Coronary artery (tissue), 2 donors: ENCODE measurements around the gene STEAP4.
"Not testable (repeated sequence)": the region's sequence is repeated elsewhere in the genome, so short reads cannot be mapped to it uniquely, and the experiment has no call there.

Experiments
- DNase-seq: peaks from one replicate; pipeline ENCODE4 v3.0.0-alpha.2; 2017; ENCODE audit warnings: low spot score
- H3K27ac ChIP-seq, 2 donors: fragments of 200-600 bp; sonication (generic); one replicate each; pipeline ENCODE4 v1.5.1; 2016 to 2019
- H3K4me3 ChIP-seq: fragments of 200-600 bp; sonication (generic); 2 replicates; pipeline ENCODE4 v1.5.1; 2016; ENCODE audit warnings: mild to moderate bottlenecking, moderate library complexity
- TF ChIP-seq, protein P1 (sequence below): fragments of 200-600 bp; sonication (generic); IDR thresholded peaks from one replicate; pipeline ENCODE4 v1.5.1; 2019; ENCODE audit warnings: antibody characterized with exemption

The STEAP4 gene

DNA sequence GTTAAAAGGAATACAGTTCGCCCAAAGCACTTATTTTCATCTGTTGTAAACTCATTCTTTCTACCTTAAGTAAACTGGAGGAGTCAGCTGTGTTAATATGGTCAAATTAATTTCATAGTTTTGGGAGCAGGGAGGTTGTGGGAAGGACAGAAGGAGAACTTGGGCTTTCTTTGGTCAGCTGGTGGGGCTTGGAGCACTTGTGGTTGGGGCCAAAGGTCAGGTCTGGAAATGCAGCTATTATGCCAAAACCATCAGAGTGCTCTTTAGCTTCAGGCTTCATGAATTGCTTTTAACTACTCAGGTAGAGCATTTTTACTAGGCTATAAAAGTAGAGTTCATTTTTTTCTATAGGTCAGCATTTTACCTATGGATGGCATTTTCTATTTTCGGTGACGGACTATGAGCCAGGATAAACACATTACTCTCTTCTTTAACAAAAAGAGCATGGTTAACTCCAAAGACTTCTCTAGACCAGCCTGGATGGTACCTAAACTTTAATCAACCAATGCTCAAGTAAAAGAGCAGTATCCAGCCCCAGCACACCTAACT is 30.0 kb downstream of the STEAP4 start:
- H3K27ac ChIP-seq: no peak overlapping the region
- DNase-seq: no peak
- H3K4me3 ChIP-seq: no peak overlapping the region
- TF ChIP-seq, protein P1, sequence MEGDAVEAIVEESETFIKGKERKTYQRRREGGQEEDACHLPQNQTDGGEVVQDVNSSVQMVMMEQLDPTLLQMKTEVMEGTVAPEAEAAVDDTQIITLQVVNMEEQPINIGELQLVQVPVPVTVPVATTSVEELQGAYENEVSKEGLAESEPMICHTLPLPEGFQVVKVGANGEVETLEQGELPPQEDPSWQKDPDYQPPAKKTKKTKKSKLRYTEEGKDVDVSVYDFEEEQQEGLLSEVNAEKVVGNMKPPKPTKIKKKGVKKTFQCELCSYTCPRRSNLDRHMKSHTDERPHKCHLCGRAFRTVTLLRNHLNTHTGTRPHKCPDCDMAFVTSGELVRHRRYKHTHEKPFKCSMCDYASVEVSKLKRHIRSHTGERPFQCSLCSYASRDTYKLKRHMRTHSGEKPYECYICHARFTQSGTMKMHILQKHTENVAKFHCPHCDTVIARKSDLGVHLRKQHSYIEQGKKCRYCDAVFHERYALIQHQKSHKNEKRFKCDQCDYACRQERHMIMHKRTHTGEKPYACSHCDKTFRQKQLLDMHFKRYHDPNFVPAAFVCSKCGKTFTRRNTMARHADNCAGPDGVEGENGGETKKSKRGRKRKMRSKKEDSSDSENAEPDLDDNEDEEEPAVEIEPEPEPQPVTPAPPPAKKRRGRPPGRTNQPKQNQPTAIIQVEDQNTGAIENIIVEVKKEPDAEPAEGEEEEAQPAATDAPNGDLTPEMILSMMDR: no peak

- not testable (repeated sequence) for DNase-seq, H3K4me3 ChIP-seq, H3K27ac ChIP-seq
Measured at GRCh38 chr7:88274856-88275255, 31.8 kb downstream of the STEAP4 start.

GRCh38 chr7:88269586-88269985 is 37.1 kb downstream of the STEAP4 start:
- TF ChIP-seq, protein P1: no peak
- Histone ChIP-seq H3K4me3 (no peak overlapping the region), H3K27ac (no peak overlapping the region)
- no peak for DNase-seq

GRCh38 chr7:88268858-88269257 is 37.8 kb downstream of the STEAP4 start:
- DNase-seq: no peak
- TF ChIP-seq, protein P1: no peak
- Histone ChIP-seq H3K4me3 (no peak overlapping the region), H3K27ac (no peak overlapping the region)

DNA sequence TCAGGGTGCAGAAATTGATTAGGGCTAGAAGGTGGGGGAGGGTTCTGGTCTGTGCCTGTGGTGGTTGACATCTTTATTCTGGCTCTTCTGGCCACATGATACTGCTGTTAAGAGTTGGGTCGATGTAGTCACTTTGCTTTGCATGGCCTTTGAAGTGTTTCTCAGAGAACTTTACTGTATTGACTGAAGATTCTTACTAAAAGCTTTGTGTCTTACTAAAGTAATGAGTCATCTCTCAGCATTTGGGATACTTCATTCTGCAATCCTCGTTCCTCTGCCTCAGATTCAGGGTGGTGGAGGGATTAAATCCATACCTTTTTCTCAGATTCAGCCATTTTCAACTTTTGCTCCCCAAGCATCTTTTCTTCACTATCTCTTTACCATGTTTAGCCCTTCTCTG is 38.6 kb downstream of the STEAP4 start:
- no peak for DNase-seq
- Histone ChIP-seq H3K4me3 (no peak overlapping the region), H3K27ac (no peak overlapping the region)
- TF ChIP-seq, protein P1: no peak

DNA sequence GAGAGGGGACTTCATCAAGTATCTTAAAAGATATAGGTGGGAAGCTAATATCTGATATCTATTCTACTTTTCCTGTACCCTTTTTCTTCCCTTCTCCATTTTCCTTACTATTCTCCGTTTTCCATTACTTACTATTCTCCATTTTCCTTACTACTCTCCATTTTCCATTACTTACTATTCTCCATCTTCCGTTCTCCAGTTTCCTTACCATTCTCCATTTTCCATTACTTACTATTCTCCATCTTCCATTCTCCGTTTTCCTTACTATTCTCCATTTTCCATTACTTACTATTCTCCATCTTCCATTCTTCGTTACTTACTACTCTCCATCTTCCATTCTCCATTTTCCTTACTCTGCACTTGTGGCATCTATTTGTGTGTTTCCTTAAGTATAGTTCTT is 39.3 kb downstream of the STEAP4 start:
- no peak for DNase-seq
- Histone ChIP-seq H3K4me3 (no peak overlapping the region), H3K27ac (no peak overlapping the region)
- TF ChIP-seq, protein P1: no peak

DNA sequence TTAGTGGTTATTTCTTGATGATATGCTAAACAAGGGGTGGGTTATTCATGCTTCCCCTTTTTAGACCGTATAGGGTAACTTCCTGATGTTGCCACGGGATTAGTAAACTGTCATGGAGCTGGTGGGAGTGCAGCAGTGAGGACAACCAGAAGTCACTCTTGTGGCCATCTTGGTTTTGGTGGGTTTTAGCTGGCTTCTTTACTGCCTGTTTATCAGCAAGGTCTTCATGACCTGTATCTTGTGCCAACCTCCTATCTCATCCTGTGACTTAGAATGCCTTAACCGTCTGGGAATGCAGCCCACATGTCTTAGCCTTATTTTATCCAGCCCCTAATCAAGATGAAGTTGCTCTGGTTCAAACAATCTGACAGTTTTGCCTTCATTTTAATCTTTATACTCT is 41.7 kb downstream of the STEAP4 start:
- not testable (repeated sequence) for DNase-seq, H3K27ac ChIP-seq, H3K4me3 ChIP-seq

DNA sequence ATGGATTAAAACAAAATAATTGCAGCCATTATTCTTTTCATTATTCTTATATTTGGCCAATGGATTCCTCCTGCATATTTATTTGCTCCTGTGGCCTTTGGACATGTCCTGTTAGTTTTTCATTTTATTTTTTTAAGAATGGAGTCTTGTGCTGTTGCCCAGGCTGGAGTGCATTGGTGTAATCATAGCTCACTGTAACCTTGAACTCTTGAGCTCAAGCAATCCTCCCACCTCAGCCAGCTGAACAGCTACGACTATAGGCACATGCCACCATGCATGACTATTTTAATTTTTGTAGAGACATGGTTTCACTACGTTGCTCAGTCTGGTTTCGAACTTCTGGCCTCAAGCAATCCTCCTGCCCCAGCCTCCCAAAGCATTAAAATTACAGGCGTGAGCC is 44.1 kb downstream of the STEAP4 start:
- H3K27ac ChIP-seq: no peak overlapping the region

More for the DNA sequence above, 44.1 kb downstream of the STEAP4 start:
- TF ChIP-seq, protein P1: no peak
- no peak overlapping the region for H3K4me3 ChIP-seq
- no peak for DNase-seq
